Glutamatergic neuron (in vitro differentiated cells): ENCODE results near the gene CDKN1C. TPM values are rescaled to one million over a fixed set of nuclear protein-coding genes. Genes with fewer than 3 reads are reported as not detected.

ENCODE experiments used
- DNase-seq: peaks from one replicate; pipeline ENCODE4 v3.0.0; 2022
- H3K27ac Mint-ChIP-seq: one replicate; pipeline ENCODE4 v1.8.0; 2020; ENCODE audit warnings: mild to moderate bottlenecking, mixed read lengths, inconsistent platforms; ENCODE audit not compliant: unreplicated experiment
- H3K27me3 Mint-ChIP-seq: one replicate; pipeline ENCODE4 v1.8.0; 2020; ENCODE audit warnings: mild to moderate bottlenecking, moderate library complexity, mixed read lengths, inconsistent platforms; ENCODE audit not compliant: unreplicated experiment
- H3K36me3 Mint-ChIP-seq: one replicate; pipeline ENCODE4 v1.8.0; 2020; ENCODE audit warnings: mild to moderate bottlenecking, mixed read lengths, inconsistent platforms; ENCODE audit not compliant: unreplicated experiment
- H3K4me1 Mint-ChIP-seq: one replicate; pipeline ENCODE4 v1.8.0; 2020; ENCODE audit warnings: mild to moderate bottlenecking, low read depth, mixed read lengths, inconsistent platforms; ENCODE audit not compliant: unreplicated experiment
- H3K4me3 Mint-ChIP-seq: one replicate; pipeline ENCODE4 v1.8.0; 2020; ENCODE audit warnings: mild to moderate bottlenecking, mixed read lengths, inconsistent platforms; ENCODE audit not compliant: unreplicated experiment
- H3K9me3 Mint-ChIP-seq: one replicate; pipeline ENCODE4 v1.8.0; 2020; ENCODE audit warnings: mild to moderate bottlenecking, moderate library complexity, mixed read lengths, inconsistent platforms; ENCODE audit not compliant: unreplicated experiment
- CTCF ChIP-seq: fragments of 200-600 bp; sonication (generic); IDR thresholded peaks from one replicate; pipeline ENCODE4 v1.5.0; 2021; ENCODE audit not compliant: partially characterized antibody, unreplicated experiment
- total RNA-seq: library from RNA; stranded (reverse); fragmentation: NEBNext Ultra II Directional; extraction: Animal tissue kit (Norgen Biotek cat#: 25700); gene quantifications from one replicate; pipeline ENCODE4 v1.2.1, GENCODE V29; 2021; ENCODE audit not compliant: unreplicated experiment

Gene CDKN1C
- total RNA-seq, 1 donor from 2014 or later, result 391 TPM

- H3K36me3 Mint-ChIP-seq, result no peaks in the 10 kb centered on the region
- peaks cover 27% of the 10 kb centered on the region for H3K4me1 Mint-ChIP-seq
- H3K27ac Mint-ChIP-seq, result no peak overlapping the region
- H3K9me3 Mint-ChIP-seq, result peaks cover 12% of the 10 kb centered on the region
- H3K27me3 Mint-ChIP-seq, result peaks cover 17% of the 10 kb centered on the region
- no peak for TF ChIP-seq CTCF
- DNase-seq, result no peak
- H3K4me3 Mint-ChIP-seq, result no peak overlapping the region
Measured at GRCh38 chr11:2839395-2839943, 46.1 kb downstream of the CDKN1C start.

GRCh38 chr11:2838676-2839294 lies 46.8 kb downstream of the CDKN1C start:
- H3K36me3 Mint-ChIP-seq, result no peaks in the 10 kb centered on the region
- H3K4me3 Mint-ChIP-seq, result no peak overlapping the region
- no peak overlapping the region for H3K27ac Mint-ChIP-seq
- H3K9me3 Mint-ChIP-seq, result peaks cover 12% of the 10 kb centered on the region
- DNase-seq, result no peak
- peaks cover 27% of the 10 kb centered on the region for H3K4me1 Mint-ChIP-seq
- no peak for TF ChIP-seq CTCF
- H3K27me3 Mint-ChIP-seq, result peaks cover 18% of the 10 kb centered on the region

- DNase-seq, result no peak
- peak overlapping the region; percentile 70 for H3K27ac Mint-ChIP-seq
Measured at GRCh38 chr11:2838091-2838490, 47.5 kb downstream of the CDKN1C start.

DNA sequence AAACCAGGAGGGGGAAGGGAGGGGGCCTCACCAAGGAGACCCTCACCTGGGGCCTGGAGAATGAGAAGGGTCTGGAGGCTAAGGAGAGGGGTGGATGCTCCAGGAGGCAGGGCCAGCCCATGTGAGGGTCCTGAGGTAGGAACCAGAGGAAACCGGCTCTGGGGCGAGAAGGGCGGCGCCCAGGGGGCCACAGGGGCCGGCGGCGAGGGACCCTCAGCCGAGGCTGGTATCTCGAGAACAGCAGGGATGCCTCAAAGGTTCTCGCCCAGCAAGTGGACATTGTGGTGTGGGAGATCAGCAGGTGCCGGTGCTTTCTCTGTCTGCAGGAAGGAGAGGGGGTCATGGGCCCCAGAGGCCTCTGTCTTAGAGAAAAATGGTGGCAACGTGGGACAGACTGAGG lies 47.9 kb downstream of the CDKN1C start:
- H3K4me1 Mint-ChIP-seq, result peaks cover 27% of the 10 kb centered on the region
- H3K27me3 Mint-ChIP-seq, result peaks cover 18% of the 10 kb centered on the region
- TF ChIP-seq CTCF, result no peak
- H3K9me3 Mint-ChIP-seq, result peaks cover 12% of the 10 kb centered on the region
- H3K36me3 Mint-ChIP-seq, result no peaks in the 10 kb centered on the region
- DNase-seq, result no peak
- H3K27ac Mint-ChIP-seq, result peak overlapping the region; percentile 70
- no peak overlapping the region for H3K4me3 Mint-ChIP-seq

More at GRCh38 chr11:2838091-2838490, 47.5 kb downstream of the CDKN1C start:
- Mint-ChIP-seq H3K27me3 (peaks cover 18% of the 10 kb centered on the region), H3K36me3 (no peaks in the 10 kb centered on the region), H3K4me3 (no peak overlapping the region), H3K9me3 (peaks cover 12% of the 10 kb centered on the region), H3K4me1 (peaks cover 27% of the 10 kb centered on the region)
- no peak for TF ChIP-seq CTCF

GRCh38 chr11:2837096-2837601 lies 48.4 kb downstream of the CDKN1C start:
- peak; percentile 75 for DNase-seq
- no peak overlapping the region for H3K27ac Mint-ChIP-seq
- H3K4me3 Mint-ChIP-seq, result no peak overlapping the region
- peaks cover 12% of the 10 kb centered on the region for H3K9me3 Mint-ChIP-seq
- no peak for TF ChIP-seq CTCF
- H3K4me1 Mint-ChIP-seq, result peaks cover 27% of the 10 kb centered on the region
- peaks cover 18% of the 10 kb centered on the region for H3K27me3 Mint-ChIP-seq
- no peaks in the 10 kb centered on the region for H3K36me3 Mint-ChIP-seq
